Measurements from ENCODE around the gene CSNK1E. TPM values are rescaled to one million over a fixed set of nuclear protein-coding genes. Genes with fewer than 3 reads are reported as not detected.

CSNK1E gene
- total and polyA plus RNA-seq, 10 of the 15 experiments (the other 5 are each of a cell fraction or from before 2014, with no cell fraction given): 5.9 to 107 (median 64.9) TPM

DNA sequence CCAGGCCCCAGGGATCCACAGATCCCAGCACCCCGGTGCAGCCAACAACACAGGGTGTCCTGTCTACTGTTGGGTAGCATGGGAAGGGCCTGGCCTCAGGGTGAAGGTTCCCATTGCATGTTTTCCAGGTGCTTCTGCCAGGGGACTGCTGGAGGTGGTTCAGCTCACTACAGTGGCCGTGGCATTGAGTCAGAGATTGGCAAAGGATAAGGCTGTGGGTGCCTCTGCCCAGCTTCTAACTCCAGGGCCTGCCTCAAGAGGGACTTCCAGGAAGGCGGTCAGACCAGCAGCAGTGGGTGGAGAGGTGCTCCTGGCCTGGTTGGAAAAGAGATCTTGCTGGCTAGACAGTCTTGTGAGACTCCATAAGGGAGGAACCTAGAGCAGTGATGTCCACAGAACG lies 20.9 kb downstream of the CSNK1E start (continued):
- no peak for TF ChIP-seq MLLT1 (IDR thresholded peaks at IDR 0.05)
- no peak for TF ChIP-seq YBX1 (IDR thresholded peaks at IDR 0.05)
- no peak for TF ChIP-seq IRF4 (IDR thresholded peaks at IDR 0.05; ENCODE audit: low read depth, low read length)
- no peak for TF ChIP-seq NR2F1 (conservative IDR thresholded peaks at IDR 0.05)
- TF ChIP-seq ZSCAN29 (IDR thresholded peaks at IDR 0.05): no peak
- TF ChIP-seq RCOR1 (conservative IDR thresholded peaks at IDR 0.05; ENCODE audit: low read depth, low read length): no peak
- no peak for TF ChIP-seq CBX5 (IDR thresholded peaks at IDR 0.05; ENCODE audit: low read depth)
- TF ChIP-seq MTA2 (IDR thresholded peaks at IDR 0.05; ENCODE audit: low read depth): no peak

GRCh38 chr22:38295863-38296262 lies 21.4 kb downstream of the CSNK1E start:
- Histone ChIP-seq H3K9ac (ENCODE audit: control insufficient read depth, insufficient read depth, low read length) (no peak overlapping the region), H3K4me1 (ENCODE audit: control insufficient read depth, insufficient read depth, low read length) (no peaks in the 10 kb centered on the region), H3K4me2 (ENCODE audit: control insufficient read depth, insufficient read depth) (no peak overlapping the region), H3K27ac (ENCODE audit: control insufficient read depth, insufficient read depth) (no peak overlapping the region), H2AFZ (ENCODE audit: control insufficient read depth, low read depth, low read length) (no peak overlapping the region), H3K4me3 (no peak overlapping the region), H3K36me3 (ENCODE audit: control insufficient read depth in 2 of 2, insufficient read depth in 2 of 2, low read length in 1 of 2) (peaks cover 26 to 58% of the 10 kb centered on the region in 2 experiments), H3K9me3 (replicated peaks; ENCODE audit: control insufficient read depth, insufficient read depth, low read length) (no peaks in the 10 kb centered on the region), H3K27me3 (replicated peaks in 1 of 2; ENCODE audit: control insufficient read depth in 2 of 2, insufficient read depth in 2 of 2, low read length in 1 of 2) (no peaks in the 10 kb centered on the region), H4K20me1 (ENCODE audit: control insufficient read depth, insufficient read depth) (no peaks in the 10 kb centered on the region), H3K79me2 (ENCODE audit: control insufficient read depth, insufficient read depth, low read length) (no peaks in the 10 kb centered on the region)
- ATAC-seq (no peak), FAIRE-seq (no peak), DNase-seq (ENCODE audit: low read depth, low spot score) (no peak)
- RAD21 ChIA-PET (ENCODE audit: unreplicated experiment): no interaction called here
- no TSS peak for BruUV-seq (replicated peaks)
- intact Hi-C loops (cut with micrococcal nuclease; ENCODE audit: unreplicated experiment) (loop anchor here (10.0 kb wide), 1 partner anchor 279 kb away; the partner anchor contains the start of gene DMC1), in situ Hi-C loops (cut with MboI) (no loop called here)
- 93% methylated on average over 9 of the region's 9 CpGs for WGBS (ENCODE audit: insufficient coverage, insufficient replicate concordance, low lambda C conversion rate, missing lambda C conversion rate)
- SMC1A ChIA-PET (ENCODE audit: uncharacterized antibody, unreplicated experiment): interaction anchor here (0.9 to 1.1 kb wide), 2 partner anchors 33 to 244 kb away, joined by 3 read pairs; no protein-coding TSS in a partner anchor
- CTCF ChIA-PET: interaction anchor here (1.4 kb wide), 1 partner anchor 9 kb away, joined by 4 read pairs; no protein-coding TSS in a partner anchor
- POLR2A ChIA-PET: no interaction called here
- TF ChIP-seq HDAC2 (IDR thresholded peaks at IDR 0.05): no peak
- no peak for TF ChIP-seq TBL1XR1 (IDR thresholded peaks at IDR 0.05; ENCODE audit: low read depth, low read length)
- no peak for TF ChIP-seq CHD1 (IDR thresholded peaks at IDR 0.05; ENCODE audit: low read depth, low read length)
- no peak for TF ChIP-seq CUX1 (IDR thresholded peaks at IDR 0.05; ENCODE audit: insufficient replicate concordance, low read depth, low read length)
